Astrocyte of the spinal cord (primary cell): ENCODE measurements around the gene CD52.

Experiments
- DNase-seq: peaks from one replicate; pipeline ENCODE4 v3.0.0; 2011; ENCODE audit warnings: low read depth, low spot score
- H3K4me3 ChIP-seq: 2 replicates; pipeline ENCODE4 v1.5.1; 2011; ENCODE audit warnings: low read depth, mild to moderate bottlenecking, low read length, moderate library complexity
- in situ Hi-C: cut with HindIII; loops from 2 replicates; pipeline ENCODE4 v1.10.0; 2017; ENCODE audit warnings: low sequenced_read_pairs
- TF ChIP-seq, protein P1 (sequence below): IDR thresholded peaks from 2 replicates; pipeline ENCODE4 v1.5.1; 2012; ENCODE audit warnings: low read depth, mild to moderate bottlenecking, low read length, inconsistent platforms

The CD52 gene

DNA sequence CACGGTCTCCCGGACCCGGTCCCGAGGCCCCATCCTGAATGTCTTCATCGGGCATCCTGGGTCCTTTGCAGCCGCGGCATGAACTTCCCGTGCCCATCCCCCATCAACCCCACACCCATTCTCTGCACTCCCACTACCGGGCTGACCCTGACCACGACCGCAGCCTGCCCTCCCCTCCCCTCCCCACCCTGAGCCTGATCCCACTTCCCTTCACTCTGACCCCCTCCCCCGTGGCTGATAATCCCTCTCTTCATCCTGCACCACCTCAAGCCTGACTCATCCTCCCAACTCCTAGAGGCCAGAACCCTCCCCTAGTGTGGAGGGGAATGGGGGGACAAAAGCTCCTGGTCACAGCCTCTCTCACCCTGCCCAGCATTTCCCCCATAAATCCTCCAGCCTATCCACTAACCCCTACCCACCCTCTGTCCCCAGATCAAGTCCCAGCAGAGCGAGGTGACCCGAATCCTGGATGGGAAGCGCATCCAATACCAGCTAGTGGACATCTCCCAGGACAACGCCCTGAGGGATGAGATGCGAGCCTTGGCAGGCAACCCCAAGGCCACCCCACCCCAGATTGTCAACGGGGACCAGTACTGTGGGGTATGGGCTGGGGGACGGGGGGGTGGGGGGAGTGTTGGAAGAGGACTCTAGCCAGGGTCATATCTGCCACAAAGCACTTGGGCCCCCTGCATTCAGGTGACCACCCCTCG, 37.3 kb upstream of the CD52 start:
- in situ Hi-C loops = no loop called here
- peak overlapping the region; percentile 86 for H3K4me3 ChIP-seq
- TF ChIP-seq, protein P1, sequence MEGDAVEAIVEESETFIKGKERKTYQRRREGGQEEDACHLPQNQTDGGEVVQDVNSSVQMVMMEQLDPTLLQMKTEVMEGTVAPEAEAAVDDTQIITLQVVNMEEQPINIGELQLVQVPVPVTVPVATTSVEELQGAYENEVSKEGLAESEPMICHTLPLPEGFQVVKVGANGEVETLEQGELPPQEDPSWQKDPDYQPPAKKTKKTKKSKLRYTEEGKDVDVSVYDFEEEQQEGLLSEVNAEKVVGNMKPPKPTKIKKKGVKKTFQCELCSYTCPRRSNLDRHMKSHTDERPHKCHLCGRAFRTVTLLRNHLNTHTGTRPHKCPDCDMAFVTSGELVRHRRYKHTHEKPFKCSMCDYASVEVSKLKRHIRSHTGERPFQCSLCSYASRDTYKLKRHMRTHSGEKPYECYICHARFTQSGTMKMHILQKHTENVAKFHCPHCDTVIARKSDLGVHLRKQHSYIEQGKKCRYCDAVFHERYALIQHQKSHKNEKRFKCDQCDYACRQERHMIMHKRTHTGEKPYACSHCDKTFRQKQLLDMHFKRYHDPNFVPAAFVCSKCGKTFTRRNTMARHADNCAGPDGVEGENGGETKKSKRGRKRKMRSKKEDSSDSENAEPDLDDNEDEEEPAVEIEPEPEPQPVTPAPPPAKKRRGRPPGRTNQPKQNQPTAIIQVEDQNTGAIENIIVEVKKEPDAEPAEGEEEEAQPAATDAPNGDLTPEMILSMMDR = no peak
- no peak for DNase-seq

DNA sequence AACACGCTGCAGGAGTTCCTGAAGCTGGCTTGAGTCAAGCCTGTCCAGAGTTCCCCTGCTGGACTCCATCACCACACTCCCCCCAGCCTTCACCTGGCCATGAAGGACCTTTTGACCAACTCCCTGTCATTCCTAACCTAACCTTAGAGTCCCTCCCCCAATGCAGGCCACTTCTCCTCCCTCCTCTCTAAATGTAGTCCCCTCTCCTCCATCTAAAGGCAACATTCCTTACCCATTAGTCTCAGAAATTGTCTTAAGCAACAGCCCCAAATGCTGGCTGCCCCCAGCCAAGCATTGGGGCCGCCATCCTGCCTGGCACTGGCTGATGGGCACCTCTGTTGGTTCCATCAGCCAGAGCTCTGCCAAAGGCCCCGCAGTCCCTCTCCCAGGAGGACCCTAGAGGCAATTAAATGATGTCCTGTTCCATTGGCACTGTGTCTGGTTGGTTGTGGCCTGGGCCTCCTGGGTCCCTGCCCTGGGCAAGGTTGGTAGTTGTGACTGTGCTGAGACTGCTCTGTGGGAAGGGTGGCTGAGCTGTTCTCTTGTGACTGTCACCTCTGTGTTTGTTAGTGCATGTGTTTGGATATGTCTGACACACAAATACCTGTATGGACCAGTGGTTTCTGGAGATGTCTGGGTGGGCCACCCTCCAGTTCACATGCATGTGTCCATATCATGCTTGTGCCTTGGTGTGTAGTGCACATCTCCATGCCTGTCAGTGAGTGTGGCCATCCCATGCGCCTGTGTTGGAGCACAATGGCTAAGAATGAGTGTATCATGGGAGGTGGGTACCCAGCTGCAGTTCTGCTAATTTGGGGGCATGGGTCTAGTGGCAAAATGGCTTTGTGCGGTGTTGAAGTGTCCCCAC, 36.4 kb upstream of the CD52 start:
- TF ChIP-seq, protein P1 = no peak

DNA sequence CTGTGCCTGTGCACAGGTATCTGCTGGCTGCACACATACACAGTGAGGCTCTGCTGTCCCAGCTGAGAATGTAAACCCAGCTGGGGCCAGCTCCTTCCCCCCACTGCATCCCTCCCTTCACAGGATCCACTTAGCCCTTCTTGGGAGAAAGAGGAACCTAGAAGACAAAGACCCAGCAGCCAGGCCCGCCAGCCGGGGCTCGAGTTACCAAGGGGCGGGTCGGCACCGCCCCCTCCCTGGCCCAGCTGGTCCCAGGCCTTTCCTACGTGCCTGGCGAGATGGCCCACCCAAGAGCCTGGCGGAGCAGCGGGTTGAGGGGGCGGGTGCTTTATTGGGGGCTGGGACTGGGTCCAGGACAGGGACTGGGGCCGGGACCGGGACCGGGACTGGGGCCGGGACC, 35.8 kb upstream of the CD52 start:
- TF ChIP-seq, protein P1 = no peak
- in situ Hi-C loops = no loop called here
- H3K4me3 ChIP-seq = peak overlapping the region; percentile 86
- DNase-seq = peak; percentile 45

More for the DNA sequence above, 36.4 kb upstream of the CD52 start:
- in situ Hi-C loops = no loop called here
- no peak for DNase-seq
- peak overlapping the region; percentile 86 for H3K4me3 ChIP-seq

DNA sequence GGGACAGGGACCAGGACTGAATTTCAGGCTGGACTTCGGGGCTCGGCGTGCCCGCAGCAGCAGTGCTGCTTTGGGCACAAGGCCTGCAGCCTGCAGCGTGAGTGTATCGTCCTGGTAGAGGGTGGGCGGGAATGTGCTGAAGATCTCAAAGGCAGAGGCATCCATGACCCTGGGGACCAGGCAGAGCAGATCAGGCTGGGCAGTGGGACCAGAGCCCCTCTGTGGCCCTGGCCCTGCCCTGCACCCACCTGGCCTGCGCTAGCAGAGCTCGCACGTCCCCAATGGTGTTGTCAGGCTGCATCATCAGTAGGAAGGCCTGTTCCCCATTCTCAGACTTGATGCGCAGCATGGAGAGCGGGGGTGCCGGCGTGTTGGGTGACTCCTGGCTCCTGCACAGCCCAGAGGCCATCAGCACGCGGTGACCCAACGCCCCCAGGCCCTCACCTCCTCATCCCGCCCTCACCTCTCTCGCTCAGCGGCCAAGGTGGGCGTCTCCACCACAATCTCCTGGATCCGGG, 35.3 kb upstream of the CD52 start:
- in situ Hi-C loops = no loop called here
- no peak for DNase-seq
- TF ChIP-seq, protein P1 = no peak
- H3K4me3 ChIP-seq = no peak overlapping the region

DNA sequence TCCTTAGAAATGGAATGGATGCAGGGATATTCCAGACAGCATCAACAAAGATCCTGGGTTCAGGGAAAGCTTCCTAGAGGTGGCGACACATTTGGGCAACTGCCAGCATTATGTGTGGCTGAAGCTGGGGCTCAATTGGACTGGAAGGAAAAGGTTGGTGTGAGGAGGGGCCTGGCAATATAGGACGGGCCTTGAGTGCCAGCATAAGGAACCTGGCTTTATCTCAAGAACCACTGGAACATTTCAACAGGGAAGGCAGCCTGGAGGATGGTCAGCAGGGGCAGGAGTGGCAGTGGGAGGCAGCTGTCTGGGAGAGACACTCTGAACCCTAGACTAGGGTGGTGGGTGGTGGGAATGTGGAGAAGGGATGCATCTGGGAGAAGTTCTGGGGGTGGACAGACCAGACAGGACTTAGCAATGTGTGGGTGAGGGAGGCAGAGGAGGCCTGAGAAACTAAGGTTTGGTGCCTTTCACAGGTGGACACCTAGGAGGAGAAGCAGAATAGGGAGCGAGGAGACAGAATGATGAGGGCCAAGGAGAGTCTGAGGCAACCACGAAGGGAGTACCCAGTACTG, 34.4 kb upstream of the CD52 start:
- TF ChIP-seq, protein P1 = no peak
- no peak overlapping the region for H3K4me3 ChIP-seq
- in situ Hi-C loops = no loop called here
- no peak for DNase-seq

DNA sequence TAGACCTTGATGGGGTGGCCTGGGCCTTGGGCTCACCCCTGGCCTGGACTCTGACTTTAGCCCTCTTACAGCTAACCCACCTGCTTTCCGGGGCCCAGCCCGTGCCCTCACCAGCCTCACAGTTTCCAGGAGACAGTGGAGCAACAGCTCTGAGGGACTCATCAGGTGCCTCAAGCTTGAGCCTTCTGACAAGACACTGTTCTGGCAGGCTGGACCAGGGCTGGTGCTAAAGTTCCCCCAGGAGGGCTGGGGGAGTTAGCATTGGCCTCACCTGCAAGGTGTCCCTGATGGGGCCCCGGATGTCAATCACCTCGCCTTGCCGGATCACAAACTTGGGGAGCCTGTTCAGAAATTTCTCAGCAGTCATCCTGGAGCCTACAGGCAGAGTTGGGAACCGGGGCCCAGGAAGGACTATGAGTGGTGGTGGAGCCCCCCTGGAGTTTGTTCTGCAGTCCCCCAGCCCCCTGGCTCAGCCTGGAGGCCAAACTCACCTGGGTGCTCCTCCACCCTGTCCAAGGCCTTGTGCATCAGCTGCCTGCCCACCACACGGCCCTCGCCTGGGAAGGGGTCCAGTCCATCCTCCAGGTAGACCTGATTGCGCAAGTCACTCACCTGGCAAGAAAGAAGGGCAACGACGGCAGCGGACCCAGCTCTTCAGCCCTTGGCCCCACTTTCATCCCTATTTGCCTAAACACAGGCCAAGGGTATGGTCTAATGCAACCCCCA, 33.7 kb upstream of the CD52 start:
- H3K4me3 ChIP-seq = no peak overlapping the region
- in situ Hi-C loops = no loop called here
- TF ChIP-seq, protein P1 = no peak

More for the DNA sequence above, 33.7 kb upstream of the CD52 start:
- no peak for DNase-seq
